Natural killer cell treated with Interleukin-12 subunit alpha and Interleukin-12 subunit beta and Interleukin-15 and Interleukin-18, amount 100 ng/mL, for 72 hours (primary cell): ENCODE results near the gene ZNF385B. TPM values are rescaled to one million over a fixed set of nuclear protein-coding genes. Genes with fewer than 3 reads are reported as not detected.
A peak's percentile ranks its signal among the peaks of the same experiment; 100 is the strongest.
"Not testable (repeated sequence)": the region's sequence is repeated elsewhere in the genome, so short reads cannot be mapped to it uniquely, and the experiment has no call there.

Source experiments
- ATAC-seq, 2 donors: fragments of 150-1000 bp; cut with Tn5 transposase in 1 of 2; sonication (Bioruptor Pico), chemical (Tn5 transposase) in 1 of 2; 2 replicates each; pipeline ENCODE4 v1.10.0; 2021
- DNase-seq: peaks from one replicate; pipeline ENCODE4 v3.0.0; 2022; ENCODE audit warnings: low spot score
- H3K27ac Mint-ChIP-seq, 2 donors: 1 replicate in 1 of 2; 2 replicates in 1 of 2; pipeline ENCODE4 v1.8.0; 2022; ENCODE audit warnings: mixed read lengths in 2 of 2, mild to moderate bottlenecking in 1 of 2, moderate library complexity in 1 of 2
- H3K27me3 Mint-ChIP-seq, 2 donors: 1 replicate in 1 of 2; 2 replicates in 1 of 2; pipeline ENCODE4 v1.8.0; 2022; ENCODE audit warnings: mixed read lengths in 2 of 2
- H3K36me3 Mint-ChIP-seq: one replicate; pipeline ENCODE4 v1.8.0; 2022; ENCODE audit warnings: mixed read lengths
- H3K4me1 Mint-ChIP-seq, 2 donors: 1 replicate in 1 of 2; 2 replicates in 1 of 2; pipeline ENCODE4 v1.8.0; 2022; ENCODE audit warnings: low read depth in 2 of 2, mixed read lengths in 2 of 2, mild to moderate bottlenecking in 1 of 2
- H3K4me3 Mint-ChIP-seq: one replicate; pipeline ENCODE4 v1.8.0; 2022; ENCODE audit warnings: mixed read lengths
- H3K9me3 Mint-ChIP-seq: 2 replicates; pipeline ENCODE4 v1.8.0; 2022; ENCODE audit warnings: mixed read lengths
- total RNA-seq, 2 donors: library from RNA; stranded (reverse); gene quantifications; one replicate each; pipeline ENCODE4 v1.2.3, GENCODE V29; 2022

ZNF385B gene
- total RNA-seq, 2 donors from 2014 or later: not detected

- Mint-ChIP-seq H3K27me3 (no peaks in the 10 kb centered on the region), H3K4me1 (no peaks in the 10 kb centered on the region), H3K27ac (no peak overlapping the region), H3K4me3 (no peak overlapping the region), H3K36me3 (no peaks in the 10 kb centered on the region), H3K9me3 (peaks cover 9% of the 10 kb centered on the region)
- DNase-seq (no peak), ATAC-seq (no peak)
Measured at GRCh38 chr2:179805001-179805400, 56.4 kb downstream of the ZNF385B start.

- Mint-ChIP-seq H3K9me3 (peaks cover 9% of the 10 kb centered on the region), H3K36me3 (no peaks in the 10 kb centered on the region), H3K27me3 (no peaks in the 10 kb centered on the region), H3K4me3 (no peak overlapping the region), H3K27ac (no peak overlapping the region), H3K4me1 (no peaks in the 10 kb centered on the region)
- DNase-seq (no peak), ATAC-seq (no peak)
Measured at GRCh38 chr2:179804206-179804605, 57.2 kb downstream of the ZNF385B start.

- DNase-seq: no peak
- no peak for ATAC-seq
- Mint-ChIP-seq H3K27ac (no peak overlapping the region), H3K4me3 (no peak overlapping the region), H3K9me3 (peaks cover 9% of the 10 kb centered on the region), H3K36me3 (no peaks in the 10 kb centered on the region), H3K27me3 (no peaks in the 10 kb centered on the region), H3K4me1 (no peaks in the 10 kb centered on the region)
Measured at GRCh38 chr2:179802051-179802882, 59.1 kb downstream of the ZNF385B start.

GRCh38 chr2:179800776-179801175, 60.6 kb downstream of the ZNF385B start:
- ATAC-seq: no peak
- Mint-ChIP-seq H3K27me3 (no peaks in the 10 kb centered on the region), H3K9me3 (peaks cover 9% of the 10 kb centered on the region), H3K4me3 (no peak overlapping the region), H3K36me3 (no peaks in the 10 kb centered on the region), H3K4me1 (no peaks in the 10 kb centered on the region), H3K27ac (no peak overlapping the region)
- DNase-seq: no peak

- Mint-ChIP-seq H3K27me3 (no peaks in the 10 kb centered on the region), H3K4me3 (no peak overlapping the region), H3K9me3 (peaks cover 3% of the 10 kb centered on the region), H3K36me3 (no peaks in the 10 kb centered on the region), H3K27ac (no peak overlapping the region), H3K4me1 (no peaks in the 10 kb centered on the region)
- ATAC-seq (no peak), DNase-seq (no peak)
Measured at GRCh38 chr2:179796213-179797007, 65.0 kb downstream of the ZNF385B start.

GRCh38 chr2:179793902-179794301, 67.5 kb downstream of the ZNF385B start:
- Mint-ChIP-seq H3K36me3 (no peaks in the 10 kb centered on the region), H3K4me3 (no peak overlapping the region), H3K4me1 (no peaks in the 10 kb centered on the region), H3K9me3 (no peaks in the 10 kb centered on the region), H3K27ac (no peak overlapping the region), H3K27me3 (no peaks in the 10 kb centered on the region)
- DNase-seq (no peak), ATAC-seq (no peak)

GRCh38 chr2:179793238-179793637, 68.2 kb downstream of the ZNF385B start:
- Mint-ChIP-seq H3K4me1 (no peaks in the 10 kb centered on the region), H3K4me3 (no peak overlapping the region), H3K27ac (no peak overlapping the region), H3K9me3 (no peaks in the 10 kb centered on the region), H3K36me3 (no peaks in the 10 kb centered on the region), H3K27me3 (no peaks in the 10 kb centered on the region)
- no peak for ATAC-seq
- no peak for DNase-seq

GRCh38 chr2:179790235-179791217, 70.9 kb downstream of the ZNF385B start:
- no peaks in the 10 kb centered on the region for H3K9me3 Mint-ChIP-seq
- H3K36me3 Mint-ChIP-seq: no peaks in the 10 kb centered on the region
- no peaks in the 10 kb centered on the region for H3K27me3 Mint-ChIP-seq
- H3K4me3 Mint-ChIP-seq: no peak overlapping the region
- no peaks in the 10 kb centered on the region for H3K4me1 Mint-ChIP-seq
- H3K27ac Mint-ChIP-seq: no peak overlapping the region
- ATAC-seq (no peak), DNase-seq (no peak)

- Mint-ChIP-seq H3K36me3 (no peaks in the 10 kb centered on the region), H3K27me3 (no peaks in the 10 kb centered on the region), H3K27ac (no peak overlapping the region), H3K4me1 (no peaks in the 10 kb centered on the region), H3K4me3 (no peak overlapping the region), H3K9me3 (no peaks in the 10 kb centered on the region)
- ATAC-seq (no peak), DNase-seq (no peak)
Measured at GRCh38 chr2:179788104-179788503, 73.3 kb downstream of the ZNF385B start.

- H3K4me1 Mint-ChIP-seq: no peaks in the 10 kb centered on the region
- DNase-seq (no peak), ATAC-seq (no peak)
- no peak overlapping the region for H3K4me3 Mint-ChIP-seq
- no peaks in the 10 kb centered on the region for H3K36me3 Mint-ChIP-seq
- no peak overlapping the region for H3K27ac Mint-ChIP-seq
- no peaks in the 10 kb centered on the region for H3K27me3 Mint-ChIP-seq
- H3K9me3 Mint-ChIP-seq: no peaks in the 10 kb centered on the region
Measured at GRCh38 chr2:179787601-179788000, 73.8 kb downstream of the ZNF385B start.

GRCh38 chr2:179785902-179786301, 75.5 kb downstream of the ZNF385B start:
- H3K27ac Mint-ChIP-seq: no peak overlapping the region
- H3K9me3 Mint-ChIP-seq: no peaks in the 10 kb centered on the region
- no peaks in the 10 kb centered on the region for H3K4me1 Mint-ChIP-seq
- no peaks in the 10 kb centered on the region for H3K36me3 Mint-ChIP-seq
- H3K4me3 Mint-ChIP-seq: no peak overlapping the region
- H3K27me3 Mint-ChIP-seq: no peaks in the 10 kb centered on the region
- ATAC-seq (no peak), DNase-seq (no peak)

- not testable (repeated sequence) for ATAC-seq, DNase-seq, H3K4me1 Mint-ChIP-seq, H3K27ac Mint-ChIP-seq, H3K27me3 Mint-ChIP-seq, H3K36me3 Mint-ChIP-seq, H3K4me3 Mint-ChIP-seq, H3K9me3 Mint-ChIP-seq
Measured at GRCh38 chr2:179782346-179782745, 79.1 kb downstream of the ZNF385B start.

- DNase-seq (no peak), ATAC-seq (peak; percentile 61)
- H3K4me3 Mint-ChIP-seq: no peak overlapping the region
- no peaks in the 10 kb centered on the region for H3K36me3 Mint-ChIP-seq
- no peaks in the 10 kb centered on the region for H3K4me1 Mint-ChIP-seq
- peaks cover 4% of the 10 kb centered on the region for H3K9me3 Mint-ChIP-seq
- H3K27ac Mint-ChIP-seq: no peak overlapping the region
- H3K27me3 Mint-ChIP-seq: peaks cover 3 to 8% of the 10 kb centered on the region in 2 donors
Measured at GRCh38 chr2:179773986-179774385, 87.4 kb downstream of the ZNF385B start.
